HG03025 (cell line): ENCODE data around the gene BCAN.
"Not testable (repeated sequence)": the region's sequence is repeated elsewhere in the genome, so short reads cannot be mapped to it uniquely, and the experiment has no call there.

Experiments
- ATAC-seq: cut with Tn5 transposase; IDR thresholded peaks from one replicate; pipeline ENCODE4 v1.9.1; 2021; ENCODE audit warnings: mild to moderate bottlenecking, moderate library complexity; ENCODE audit not compliant: unreplicated experiment, low FRiP score

The BCAN gene

GRCh38 chr1:156616463-156616862 is 25.5 kb upstream of the BCAN start:
- ATAC-seq: no peak

- no peak for ATAC-seq
Observed at GRCh38 chr1:156618853-156619581, 22.9 kb upstream of the BCAN start, which contains the start of gene HAPLN2. HAPLN2 (plus strand) TSS chr1:156619415; CDS start chr1:156623491, 4,076 bp downstream.

- no peak for ATAC-seq
Observed at GRCh38 chr1:156619582-156619955, 22.3 kb upstream of the BCAN start.

GRCh38 chr1:156622581-156623297 is 19.2 kb upstream of the BCAN start:
- no peak for ATAC-seq

DNA sequence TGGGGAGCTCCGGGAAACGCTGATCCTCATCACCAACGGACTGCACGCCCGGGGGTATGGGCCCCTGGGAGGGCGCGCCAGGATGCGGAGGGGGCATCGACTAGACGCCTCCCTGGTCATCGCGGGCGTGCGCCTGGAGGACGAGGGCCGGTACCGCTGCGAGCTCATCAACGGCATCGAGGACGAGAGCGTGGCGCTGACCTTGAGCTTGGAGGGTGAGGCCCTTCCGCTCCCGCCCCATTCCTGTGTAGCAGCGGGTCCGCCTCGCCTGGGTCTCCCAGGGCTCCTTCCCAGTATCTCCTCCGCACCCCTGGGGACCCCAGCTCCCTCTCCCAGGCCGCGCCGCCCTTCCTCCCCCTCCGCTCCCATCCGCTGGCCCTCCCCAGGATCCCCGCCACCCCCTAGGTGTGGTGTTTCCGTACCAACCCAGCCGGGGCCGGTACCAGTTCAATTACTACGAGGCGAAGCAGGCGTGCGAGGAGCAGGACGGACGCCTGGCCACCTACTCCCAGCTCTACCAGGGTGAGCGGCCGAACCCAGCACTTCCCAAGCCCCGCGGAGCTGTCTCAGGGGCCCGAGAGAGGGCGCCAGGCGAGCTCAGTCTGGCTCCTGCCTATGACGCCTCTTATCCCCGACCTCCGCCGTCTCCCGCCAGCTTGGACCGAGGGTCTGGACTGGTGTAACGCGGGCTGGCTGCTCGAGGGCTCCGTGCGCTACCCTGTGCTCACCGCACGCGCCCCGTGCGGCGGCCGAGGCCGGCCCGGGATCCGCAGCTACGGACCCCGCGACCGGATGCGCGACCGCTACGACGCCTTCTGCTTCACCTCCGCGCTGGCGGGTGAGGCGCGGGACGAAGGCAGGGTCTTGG is 17.7 kb upstream of the BCAN start:
- no peak for ATAC-seq

DNA sequence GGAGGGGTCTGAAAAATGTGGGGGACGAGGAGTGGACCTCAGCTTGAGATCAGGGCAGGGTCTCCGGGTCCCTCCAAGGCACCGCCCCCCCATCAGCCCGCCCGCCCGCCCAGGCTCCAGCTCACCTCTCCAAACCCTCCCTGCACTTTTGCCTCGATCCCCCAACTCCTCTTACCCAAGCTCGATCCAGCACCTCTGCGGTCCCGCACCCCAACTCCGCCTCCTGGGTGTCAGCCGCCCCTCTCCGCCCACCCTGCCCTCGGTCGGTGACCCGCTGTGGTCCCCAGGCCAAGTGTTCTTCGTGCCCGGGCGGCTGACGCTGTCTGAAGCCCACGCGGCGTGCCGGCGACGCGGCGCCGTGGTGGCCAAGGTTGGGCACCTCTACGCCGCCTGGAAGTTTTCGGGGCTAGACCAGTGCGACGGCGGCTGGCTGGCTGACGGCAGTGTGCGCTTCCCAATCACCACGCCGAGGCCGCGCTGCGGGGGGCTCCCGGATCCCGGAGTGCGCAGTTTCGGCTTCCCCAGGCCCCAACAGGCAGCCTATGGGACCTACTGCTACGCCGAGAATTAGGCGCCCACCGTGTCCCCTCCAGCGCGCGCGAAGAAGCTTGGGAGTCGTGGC is 17.0 kb upstream of the BCAN start:
- no peak for ATAC-seq

DNA sequence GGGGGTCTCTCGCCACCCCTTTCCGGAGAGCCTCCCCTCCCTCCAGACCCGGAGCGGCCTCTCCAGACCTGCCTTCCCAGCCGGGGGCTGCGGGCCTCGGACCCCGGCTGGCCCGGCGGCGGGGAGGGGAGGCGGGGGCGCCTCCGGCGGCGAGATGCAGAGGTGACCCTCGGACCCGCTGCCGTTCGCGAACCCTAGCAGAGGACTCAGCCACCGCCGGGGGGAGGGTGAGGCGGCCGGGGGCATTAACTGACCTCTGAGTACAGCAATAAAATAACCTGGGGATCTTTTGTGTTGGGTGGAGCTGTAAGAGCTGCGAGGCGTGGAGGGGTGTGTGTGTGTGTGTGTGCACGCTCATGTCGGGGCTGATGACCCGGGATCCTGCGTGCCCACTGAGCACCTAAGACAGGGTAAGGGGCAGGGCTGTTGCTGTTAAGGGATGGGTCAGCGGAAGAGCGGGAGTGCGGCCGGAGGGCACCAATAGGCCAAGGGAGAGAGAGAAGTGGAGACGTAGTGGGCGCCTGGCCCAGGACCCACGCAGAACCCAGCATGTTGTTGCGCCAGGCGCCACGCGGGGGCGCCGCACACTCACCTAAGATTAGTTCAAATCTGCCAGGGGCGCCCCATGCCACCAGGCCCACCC is 16.4 kb upstream of the BCAN start:
- no peak for ATAC-seq

GRCh38 chr1:156626079-156626438 is 15.9 kb upstream of the BCAN start:
- no peak for ATAC-seq

GRCh38 chr1:156627313-156627880 is 14.5 kb upstream of the BCAN start:
- no peak for ATAC-seq

- no peak for ATAC-seq
Observed at GRCh38 chr1:156629823-156630449, 12.0 kb upstream of the BCAN start.

- not testable (repeated sequence) for ATAC-seq
Observed at GRCh38 chr1:156631152-156631551, 10.8 kb upstream of the BCAN start.

- ATAC-seq: no peak
Observed at GRCh38 chr1:156632355-156632754, 9.6 kb upstream of the BCAN start.

GRCh38 chr1:156638189-156638985 is 3.5 kb upstream of the BCAN start:
- no peak for ATAC-seq

GRCh38 chr1:156639601-156640101 is 2.3 kb upstream of the BCAN start:
- no peak for ATAC-seq

DNA sequence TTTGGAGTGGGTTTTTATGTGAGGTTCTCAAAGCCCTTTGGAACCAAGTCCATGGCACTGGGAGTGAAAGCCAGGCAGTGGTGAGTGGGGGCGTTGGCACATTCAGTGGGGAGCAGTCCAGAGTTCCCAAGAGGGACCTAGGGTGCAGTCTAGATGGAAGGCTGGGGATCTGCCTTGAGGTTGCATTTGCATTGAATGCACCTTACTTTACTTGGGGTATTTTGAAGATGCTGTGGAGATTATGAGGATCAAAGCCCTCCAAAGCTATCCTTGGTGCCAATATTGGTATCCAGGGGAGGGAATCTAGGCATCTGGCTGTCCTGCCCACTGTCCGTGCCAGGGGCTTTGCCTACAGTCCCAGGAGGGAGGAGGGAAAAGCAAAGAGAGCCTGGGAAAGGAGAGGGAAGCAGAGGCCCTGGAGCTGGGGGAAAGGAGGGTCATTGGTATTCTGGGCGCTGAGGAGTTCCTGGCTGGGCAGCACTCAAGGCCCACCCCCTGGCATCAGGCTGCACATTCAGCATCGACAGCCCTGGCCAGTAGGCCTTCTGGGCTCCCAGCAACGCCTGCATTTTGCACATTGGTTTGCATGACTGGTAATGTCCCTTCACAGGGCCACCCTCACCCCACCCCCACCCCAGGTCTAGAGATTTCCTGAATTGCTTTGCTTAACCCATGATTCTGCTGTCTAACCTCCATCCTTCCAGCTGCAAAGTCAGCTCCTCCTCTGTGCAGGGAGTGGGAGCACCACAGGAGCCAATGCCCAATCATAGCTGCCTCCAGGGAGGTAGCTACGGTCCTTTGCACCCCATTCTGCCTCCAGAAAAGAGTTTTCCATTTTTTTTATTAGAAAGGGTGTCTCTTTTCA is 843 bp upstream of the BCAN start:
- no peak for ATAC-seq

GRCh38 chr1:156642265-156643048 is 540 bp downstream of the BCAN start:
- no peak for ATAC-seq
